ENCODE data around the gene ITCH. TPM values are rescaled to one million over a fixed set of nuclear protein-coding genes. Genes with fewer than 3 reads are reported as not detected.

ITCH gene
- total and polyA plus RNA-seq, 9 donors = 18.1 to 46.4 (median 26.8) TPM

DNA sequence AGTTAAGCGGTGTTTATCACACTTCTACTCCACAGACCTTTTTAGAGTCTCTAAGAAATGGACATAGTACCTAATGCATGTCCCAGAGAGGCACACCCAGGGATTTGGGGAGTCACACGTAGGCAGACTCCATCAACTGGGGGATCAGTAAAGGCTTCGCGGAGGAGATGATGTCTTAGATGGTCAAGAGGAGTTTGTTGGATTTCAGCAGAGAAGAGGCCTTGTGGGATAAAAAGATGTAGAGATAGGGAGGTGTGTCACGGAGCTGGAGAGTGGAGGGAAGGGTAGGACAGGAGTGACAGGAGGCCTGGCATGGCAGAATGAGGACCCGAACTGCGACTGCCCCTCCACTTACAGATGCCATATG lies 162.3 kb downstream of the ITCH start:
- Histone ChIP-seq H3K27ac (ENCODE audit: low read length) (peak overlapping the region; percentile 64), H3K4me1 (ENCODE audit: control insufficient read depth, insufficient read depth, low read length) (peaks cover 27% of the 10 kb centered on the region), H3K9me3 (replicated peaks; ENCODE audit: control insufficient read depth, low read depth, low read length) (no peaks in the 10 kb centered on the region), H3K4me3 (ENCODE audit: low read length) (no peak overlapping the region), H3K27me3 (ENCODE audit: control insufficient read depth, insufficient read depth, low read length) (no peaks in the 10 kb centered on the region), H3K36me3 (ENCODE audit: control insufficient read depth, insufficient read depth, low read length) (peaks cover 52% of the 10 kb centered on the region)
- WGBS (ENCODE audit: insufficient coverage) = 91% methylated on average over 5 of the region's 7 CpGs
- no peak for DNase-seq

DNA sequence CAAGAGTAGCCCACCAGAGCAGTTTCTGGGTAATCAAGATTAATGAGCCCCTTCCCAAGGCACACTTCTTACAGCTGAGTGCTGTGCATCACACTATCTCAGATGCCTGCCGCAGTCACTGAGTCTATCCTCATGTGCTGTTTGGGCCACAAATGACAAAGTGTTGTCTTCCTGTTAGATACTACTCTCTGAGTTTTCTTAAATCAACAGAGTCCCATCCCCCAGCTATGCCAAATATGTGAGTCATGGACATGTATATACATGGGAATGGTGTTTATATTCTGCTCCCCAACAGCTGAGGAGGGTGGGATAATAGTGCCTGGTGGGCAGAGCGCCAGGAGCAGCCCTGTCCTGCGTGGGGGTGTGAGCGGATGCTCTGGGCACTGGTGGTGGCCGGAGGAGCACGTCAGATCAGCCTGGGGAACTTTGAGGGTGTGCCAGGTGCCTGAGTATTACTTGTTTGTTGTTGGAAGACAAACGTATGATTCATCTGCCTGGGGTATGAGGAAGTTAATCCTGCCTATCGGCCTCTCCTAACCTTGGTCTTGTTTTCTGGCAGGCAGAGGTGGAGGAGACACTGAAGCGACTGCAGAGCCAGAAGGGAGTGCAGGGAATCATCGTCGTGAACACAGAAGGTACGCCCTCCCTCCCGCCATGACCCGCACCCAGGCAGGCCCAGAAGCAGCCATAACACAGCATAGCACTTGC lies 162.8 kb downstream of the ITCH start:
- peak; percentile 63 for DNase-seq

DNA sequence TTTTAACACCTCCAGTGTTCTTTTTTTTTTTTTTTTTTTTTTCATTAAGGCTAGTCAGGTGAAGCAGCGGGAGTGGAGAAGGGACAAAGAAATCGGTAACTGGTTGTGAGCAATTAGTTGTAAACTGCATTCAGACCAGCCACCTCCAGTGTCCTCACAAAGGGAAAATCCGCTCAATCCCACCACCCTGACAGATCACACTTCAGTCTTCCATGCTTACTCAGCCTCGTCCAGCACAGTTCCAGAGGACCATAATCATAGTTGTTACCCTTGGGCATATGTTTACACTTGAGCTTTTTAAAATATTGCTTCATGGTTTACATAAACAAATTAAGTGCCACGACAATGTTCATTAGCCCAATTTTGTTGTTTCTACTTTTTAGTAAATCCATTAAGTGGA lies 163.4 kb downstream of the ITCH start:
- no CpG with 5 or more reads among the region's 5 CpGs for WGBS (ENCODE audit: insufficient coverage)
- Histone ChIP-seq H3K4me1 (ENCODE audit: control insufficient read depth, insufficient read depth, low read length) (peaks cover 27% of the 10 kb centered on the region), H3K27me3 (ENCODE audit: control insufficient read depth, insufficient read depth, low read length) (no peaks in the 10 kb centered on the region), H3K9me3 (replicated peaks; ENCODE audit: control insufficient read depth, low read depth, low read length) (no peaks in the 10 kb centered on the region), H3K36me3 (ENCODE audit: control insufficient read depth, insufficient read depth, low read length) (peaks cover 62% of the 10 kb centered on the region), H3K27ac (ENCODE audit: low read length) (peak overlapping the region; percentile 48), H3K4me3 (ENCODE audit: low read length) (no peak overlapping the region)
- DNase-seq = no peak

More for the DNA sequence above, 162.8 kb downstream of the ITCH start:
- Histone ChIP-seq H3K27me3 (ENCODE audit: control insufficient read depth, insufficient read depth, low read length) (no peaks in the 10 kb centered on the region), H3K9me3 (replicated peaks; ENCODE audit: control insufficient read depth, low read depth, low read length) (no peaks in the 10 kb centered on the region), H3K27ac (ENCODE audit: low read length) (peak overlapping the region; percentile 64), H3K4me1 (ENCODE audit: control insufficient read depth, insufficient read depth, low read length) (peaks cover 27% of the 10 kb centered on the region), H3K4me3 (ENCODE audit: low read length) (no peak overlapping the region), H3K36me3 (ENCODE audit: control insufficient read depth, insufficient read depth, low read length) (peaks cover 57% of the 10 kb centered on the region)
- 76% methylated on average over 7 of the region's 14 CpGs for WGBS (ENCODE audit: insufficient coverage)

DNA sequence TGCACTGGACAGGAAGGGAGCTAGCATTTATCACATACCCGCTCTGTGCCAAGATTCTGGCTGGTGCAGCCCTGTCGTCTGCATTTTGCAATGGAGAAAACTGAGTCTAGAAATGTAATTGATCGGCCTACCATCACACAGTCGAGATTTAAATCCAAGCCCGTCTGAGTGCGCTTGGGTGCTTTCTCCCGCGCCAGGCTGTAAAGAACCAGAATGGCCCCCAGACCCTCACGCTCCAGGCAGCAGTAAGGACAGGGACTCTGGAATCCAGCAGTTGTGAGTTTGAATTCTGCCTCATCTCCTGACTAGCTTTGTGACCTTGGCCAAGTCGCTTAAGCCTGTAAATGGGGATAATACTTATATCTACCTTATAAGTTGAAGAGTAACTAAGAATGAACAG lies 163.9 kb downstream of the ITCH start:
- peaks cover 65% of the 10 kb centered on the region for H3K36me3 ChIP-seq (ENCODE audit: control insufficient read depth, insufficient read depth, low read length)
- no peak overlapping the region for H3K27ac ChIP-seq (ENCODE audit: low read length)
- DNase-seq = no peak
- no peak overlapping the region for H3K4me3 ChIP-seq (ENCODE audit: low read length)
- H3K4me1 ChIP-seq (ENCODE audit: control insufficient read depth, insufficient read depth, low read length) = peaks cover 31% of the 10 kb centered on the region
- H3K27me3 ChIP-seq (ENCODE audit: control insufficient read depth, insufficient read depth, low read length) = no peaks in the 10 kb centered on the region
- H3K9me3 ChIP-seq (replicated peaks; ENCODE audit: control insufficient read depth, low read depth, low read length) = no peaks in the 10 kb centered on the region
- WGBS (ENCODE audit: insufficient coverage) = 94% methylated on average over 9 of the region's 10 CpGs

DNA sequence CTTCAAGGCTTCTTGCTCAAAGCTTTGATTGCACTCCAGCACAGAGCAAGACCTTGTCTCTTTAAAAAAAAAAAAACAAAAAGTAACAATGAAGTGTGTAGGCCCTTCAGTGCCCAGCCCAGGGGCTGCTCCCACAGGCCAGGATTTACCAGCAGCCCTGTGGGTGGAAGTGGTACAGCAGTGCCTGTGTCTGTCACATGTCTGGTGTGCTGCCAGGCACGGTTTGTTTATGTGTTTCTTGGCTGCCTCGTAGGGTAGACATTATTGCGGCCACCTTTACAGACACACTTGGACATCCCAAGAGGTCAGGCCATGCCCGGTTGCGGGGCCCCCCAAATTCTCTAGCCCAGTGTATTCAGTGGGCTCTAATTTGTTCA lies 165.8 kb downstream of the ITCH start:
- H3K4me3 ChIP-seq (ENCODE audit: low read length) = no peak overlapping the region
- no peak overlapping the region for H3K27ac ChIP-seq (ENCODE audit: low read length)
- H3K36me3 ChIP-seq (ENCODE audit: control insufficient read depth, insufficient read depth, low read length) = peaks cover 66% of the 10 kb centered on the region
- WGBS (ENCODE audit: insufficient coverage) = no CpG with 5 or more reads among the region's 5 CpGs
- no peak for DNase-seq
- H3K27me3 ChIP-seq (ENCODE audit: control insufficient read depth, insufficient read depth, low read length) = no peaks in the 10 kb centered on the region
- H3K4me1 ChIP-seq (ENCODE audit: control insufficient read depth, insufficient read depth, low read length) = peaks cover 31% of the 10 kb centered on the region
- no peaks in the 10 kb centered on the region for H3K9me3 ChIP-seq (replicated peaks; ENCODE audit: control insufficient read depth, low read depth, low read length)

DNA sequence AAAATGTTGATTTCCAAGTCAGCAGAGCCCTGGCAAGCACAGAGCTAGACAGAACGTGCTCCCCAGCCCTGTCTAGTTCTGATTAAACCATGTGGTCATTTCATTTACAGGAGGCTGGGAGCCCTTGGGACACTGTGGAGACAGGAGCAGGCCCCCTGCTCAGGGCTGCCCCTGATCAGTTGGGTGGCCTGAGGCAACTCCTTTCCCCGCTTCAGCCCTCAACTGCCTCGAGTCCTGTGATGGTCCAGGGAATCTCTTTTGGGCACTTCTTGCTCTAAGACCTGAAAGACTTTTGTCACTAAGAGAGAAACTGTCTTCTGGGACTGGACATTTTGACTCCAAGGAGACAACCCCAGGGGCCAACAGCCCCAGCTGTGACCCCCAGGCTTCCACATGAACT lies 166.7 kb downstream of the ITCH start:
- Histone ChIP-seq H3K9me3 (replicated peaks; ENCODE audit: control insufficient read depth, low read depth, low read length) (no peaks in the 10 kb centered on the region), H3K27me3 (ENCODE audit: control insufficient read depth, insufficient read depth, low read length) (no peaks in the 10 kb centered on the region), H3K4me3 (ENCODE audit: low read length) (no peak overlapping the region), H3K36me3 (ENCODE audit: control insufficient read depth, insufficient read depth, low read length) (peaks cover 73% of the 10 kb centered on the region), H3K4me1 (ENCODE audit: control insufficient read depth, insufficient read depth, low read length) (peaks cover 28% of the 10 kb centered on the region), H3K27ac (ENCODE audit: low read length) (no peak overlapping the region)
- WGBS (ENCODE audit: insufficient coverage) = 74% methylated on average over 3 of the region's 3 CpGs
- DNase-seq = no peak

DNA sequence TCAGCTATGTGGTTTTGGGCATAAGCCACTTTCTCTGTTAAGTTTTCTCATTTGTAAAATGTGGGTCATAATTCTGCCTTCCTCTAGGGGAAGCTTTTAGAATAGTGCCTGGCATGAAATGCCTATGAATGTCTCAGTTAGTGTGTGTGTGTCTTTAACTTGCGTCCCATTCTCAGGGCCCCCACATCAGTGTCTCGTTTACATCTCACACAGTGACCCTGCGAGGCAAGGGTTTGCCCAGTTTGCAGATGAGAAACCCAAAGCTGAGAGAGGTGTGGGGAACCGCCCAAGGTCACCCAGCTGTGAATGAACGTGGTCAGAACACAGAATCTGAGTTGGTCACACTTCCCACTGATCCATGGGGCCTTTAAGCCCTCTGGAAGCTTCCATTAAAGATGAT lies 167.3 kb downstream of the ITCH start:
- WGBS (ENCODE audit: insufficient coverage) = 100% methylated on average over 2 of the region's 5 CpGs
- no peaks in the 10 kb centered on the region for H3K27me3 ChIP-seq (ENCODE audit: control insufficient read depth, insufficient read depth, low read length)
- peaks cover 23% of the 10 kb centered on the region for H3K4me1 ChIP-seq (ENCODE audit: control insufficient read depth, insufficient read depth, low read length)
- DNase-seq = no peak
- no peak overlapping the region for H3K27ac ChIP-seq (ENCODE audit: low read length)
- peaks cover 73% of the 10 kb centered on the region for H3K36me3 ChIP-seq (ENCODE audit: control insufficient read depth, insufficient read depth, low read length)
- H3K4me3 ChIP-seq (ENCODE audit: low read length) = no peak overlapping the region
- H3K9me3 ChIP-seq (replicated peaks; ENCODE audit: control insufficient read depth, low read depth, low read length) = no peaks in the 10 kb centered on the region

DNA sequence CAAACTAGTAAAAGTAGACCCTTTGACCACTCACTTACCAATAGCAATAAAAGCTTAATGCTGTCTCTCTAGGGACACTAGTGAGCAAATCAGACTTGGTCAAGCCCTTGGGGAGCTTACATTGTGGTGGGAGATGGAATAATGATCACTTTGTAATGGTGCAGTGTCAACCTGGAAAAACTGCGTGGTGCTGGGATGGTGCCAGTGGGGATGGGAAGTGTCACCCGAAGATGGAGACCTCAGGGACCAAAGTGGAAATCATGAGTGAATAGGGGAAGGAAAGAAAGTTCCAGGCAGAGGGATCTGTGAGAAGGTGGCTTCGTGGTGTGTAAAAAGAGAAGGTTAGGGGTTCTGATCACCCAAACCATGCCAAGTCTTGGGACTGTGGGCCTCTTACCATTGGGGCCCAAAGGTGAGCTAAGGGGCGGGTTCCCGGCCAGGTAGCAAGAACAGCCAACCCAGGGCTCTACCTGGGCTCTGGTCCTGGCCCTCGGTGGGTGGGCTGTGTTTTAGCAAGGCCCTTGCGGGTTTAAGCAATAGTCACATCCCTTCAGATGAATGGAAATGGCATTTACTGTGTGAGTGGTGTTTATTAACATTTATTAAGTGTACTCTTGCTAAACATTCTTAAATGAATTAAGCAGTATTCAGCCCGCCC lies 168.7 kb downstream of the ITCH start:
- peaks cover 78% of the 10 kb centered on the region for H3K36me3 ChIP-seq (ENCODE audit: control insufficient read depth, insufficient read depth, low read length)
- no peak for DNase-seq
- 89% methylated on average over 3 of the region's 8 CpGs for WGBS (ENCODE audit: insufficient coverage)
- H3K27ac ChIP-seq (ENCODE audit: low read length) = no peak overlapping the region
- H3K4me3 ChIP-seq (ENCODE audit: low read length) = no peak overlapping the region
- H3K4me1 ChIP-seq (ENCODE audit: control insufficient read depth, insufficient read depth, low read length) = peaks cover 13% of the 10 kb centered on the region
- H3K9me3 ChIP-seq (replicated peaks; ENCODE audit: control insufficient read depth, low read depth, low read length) = no peaks in the 10 kb centered on the region
- H3K27me3 ChIP-seq (ENCODE audit: control insufficient read depth, insufficient read depth, low read length) = no peaks in the 10 kb centered on the region

DNA sequence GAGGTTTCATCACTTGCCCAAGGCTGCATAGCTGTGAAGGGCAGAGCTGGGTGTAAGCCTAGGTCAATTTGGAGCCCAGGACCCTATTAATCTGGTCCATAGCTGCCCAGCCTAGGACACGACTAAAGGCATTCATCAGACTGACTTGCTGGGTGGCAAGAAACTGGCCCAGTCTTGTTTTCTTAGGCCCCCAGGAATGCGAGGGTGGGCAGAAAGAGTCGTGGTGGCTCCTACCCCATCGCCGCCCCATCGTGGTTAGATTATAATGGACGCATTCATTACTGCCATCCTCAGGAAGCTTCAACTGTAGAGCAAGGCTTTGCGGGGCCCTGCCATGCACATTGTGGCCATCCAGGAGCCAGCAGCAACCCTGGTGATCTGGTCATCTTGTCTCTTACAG lies 169.2 kb downstream of the ITCH start:
- WGBS (ENCODE audit: insufficient coverage) = 88% methylated on average over 8 of the region's 8 CpGs
- Histone ChIP-seq H3K27ac (ENCODE audit: low read length) (no peak overlapping the region), H3K4me3 (ENCODE audit: low read length) (no peak overlapping the region), H3K9me3 (replicated peaks; ENCODE audit: control insufficient read depth, low read depth, low read length) (no peaks in the 10 kb centered on the region), H3K4me1 (ENCODE audit: control insufficient read depth, insufficient read depth, low read length) (peaks cover 12% of the 10 kb centered on the region), H3K36me3 (ENCODE audit: control insufficient read depth, insufficient read depth, low read length) (peaks cover 77% of the 10 kb centered on the region), H3K27me3 (ENCODE audit: control insufficient read depth, insufficient read depth, low read length) (no peaks in the 10 kb centered on the region)
- DNase-seq = no peak

DNA sequence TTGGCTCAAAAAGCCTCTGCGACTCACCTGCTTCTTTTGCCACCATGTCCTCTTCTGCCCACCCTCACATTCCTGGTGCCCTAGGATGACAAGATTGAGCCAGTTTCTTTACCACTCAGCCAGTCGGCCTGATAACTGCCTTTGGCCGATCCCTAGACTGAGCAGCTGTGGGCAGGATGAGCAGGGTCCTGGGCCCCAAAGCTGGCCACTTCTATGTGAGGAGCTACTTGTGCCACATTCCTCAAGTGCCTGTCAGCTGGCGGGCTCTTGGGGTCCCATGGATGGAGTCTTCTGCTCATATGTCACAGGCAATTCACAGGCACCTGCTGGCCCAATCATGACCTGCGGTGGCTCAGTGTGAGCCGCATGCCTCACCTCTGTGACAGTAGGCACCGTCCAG lies 169.7 kb downstream of the ITCH start:
- H3K4me1 ChIP-seq (ENCODE audit: control insufficient read depth, insufficient read depth, low read length) = peaks cover 12% of the 10 kb centered on the region
- no peaks in the 10 kb centered on the region for H3K9me3 ChIP-seq (replicated peaks; ENCODE audit: control insufficient read depth, low read depth, low read length)
- no peaks in the 10 kb centered on the region for H3K27me3 ChIP-seq (ENCODE audit: control insufficient read depth, insufficient read depth, low read length)
- no peak for DNase-seq
- no peak overlapping the region for H3K27ac ChIP-seq (ENCODE audit: low read length)
- H3K36me3 ChIP-seq (ENCODE audit: control insufficient read depth, insufficient read depth, low read length) = peaks cover 77% of the 10 kb centered on the region
- no peak overlapping the region for H3K4me3 ChIP-seq (ENCODE audit: low read length)
- 87% methylated on average over 7 of the region's 7 CpGs for WGBS (ENCODE audit: insufficient coverage)
